ENCODE measurements around the gene CACTIN.

Gene CACTIN

DNA sequence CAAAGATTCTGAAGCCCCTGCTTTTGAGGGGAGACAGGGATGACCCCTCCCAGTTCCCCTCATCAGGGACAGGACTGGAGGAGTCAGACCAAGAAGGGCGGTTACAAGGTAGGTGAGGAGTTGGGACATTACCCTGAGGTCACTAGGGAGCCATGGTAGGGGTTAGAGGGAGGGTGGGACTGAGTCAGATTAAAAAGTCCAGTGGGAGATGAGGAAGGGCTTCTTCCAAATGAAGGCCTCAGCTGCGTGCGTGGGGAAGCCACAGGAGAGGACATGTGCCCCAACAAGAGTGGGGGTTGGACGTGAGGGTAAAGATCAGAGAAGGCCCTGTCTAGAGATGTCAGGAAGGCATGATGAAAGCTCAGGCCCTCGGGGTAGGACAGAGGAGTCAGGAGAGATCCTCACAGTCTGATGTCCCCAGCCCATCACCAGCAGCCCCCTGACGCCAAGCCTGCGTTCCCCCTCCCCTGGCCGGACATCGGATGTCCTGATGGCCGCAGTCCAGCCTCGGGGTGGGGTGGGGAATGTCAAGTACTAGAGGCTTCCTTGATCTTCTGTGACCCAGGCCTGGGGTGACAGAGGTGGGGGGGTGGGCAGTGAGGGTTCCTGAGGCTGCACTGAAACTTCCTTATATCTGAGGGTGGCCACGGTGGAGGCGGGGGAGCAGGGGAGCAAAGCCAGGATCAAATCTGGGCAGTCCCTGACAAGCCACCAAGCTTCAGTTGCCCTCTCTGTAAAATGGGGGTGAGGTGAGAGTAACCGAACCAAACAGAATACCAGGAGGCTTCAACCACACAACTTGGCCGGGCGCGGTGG is 62.7 kb downstream of the CACTIN start:
- no peak for DNase-seq (ENCODE audit: low read depth)

Data from activated T-helper 1 cell treated with Interleukin-2 at 50 U/mL for 16 hours (primary cell).